GM21367 (cell line): ENCODE results near the gene LRRD1.
"Not testable (repeated sequence)": the region's sequence is repeated elsewhere in the genome, so short reads cannot be mapped to it uniquely, and the experiment has no call there.

Experiments
- ATAC-seq: cut with Tn5 transposase; IDR thresholded peaks from one replicate; pipeline ENCODE4 v1.9.1; 2021; ENCODE audit not compliant: unreplicated experiment

Gene LRRD1

DNA sequence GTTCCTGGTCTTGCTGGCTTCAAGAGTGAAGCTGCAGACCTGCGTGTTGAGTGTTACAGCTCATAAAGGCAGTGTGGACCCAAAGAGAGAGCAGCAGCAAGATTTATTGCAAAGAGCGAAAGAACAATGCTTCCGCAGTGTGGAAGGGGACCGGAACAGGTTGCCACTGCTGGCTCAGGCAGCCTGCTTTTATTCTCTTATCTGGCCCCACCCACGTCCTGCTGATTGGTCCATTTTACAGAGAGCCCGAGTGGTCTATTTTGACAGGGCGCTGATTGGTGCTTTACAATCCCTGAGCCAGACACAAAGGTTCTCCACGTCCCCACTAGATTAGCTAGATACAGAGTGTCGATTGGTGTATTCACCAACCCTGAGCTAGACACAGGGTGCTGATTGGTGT is 36.2 kb downstream of the LRRD1 start:
- ATAC-seq: not testable (repeated sequence)

GRCh38 chr7:92141161-92141560 is 37.8 kb downstream of the LRRD1 start:
- ATAC-seq: no peak

DNA sequence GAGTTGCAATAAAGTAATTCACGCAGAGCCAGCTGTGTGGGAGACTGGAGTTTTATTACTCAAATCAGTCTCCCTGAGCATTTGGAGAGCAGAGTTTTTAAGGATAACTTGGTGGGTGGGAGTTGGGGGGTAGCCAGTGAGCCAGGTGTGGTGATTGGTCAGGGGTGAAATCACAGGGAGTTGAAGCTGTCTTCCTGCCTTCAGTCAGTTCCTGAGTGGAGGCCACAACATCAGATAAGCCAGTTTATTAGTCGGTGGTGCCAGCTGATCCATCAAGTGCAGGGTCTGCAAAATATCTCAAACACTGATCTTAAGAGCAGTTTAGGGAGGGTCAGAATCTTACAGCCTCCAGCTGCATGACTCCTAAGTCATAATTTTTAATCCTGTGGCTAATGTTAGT is 41.4 kb downstream of the LRRD1 start:
- ATAC-seq: no peak

GRCh38 chr7:92135052-92135889 is 43.7 kb downstream of the LRRD1 start:
- peak; percentile 2 for ATAC-seq

GRCh38 chr7:92134271-92135051 is 44.5 kb downstream of the LRRD1 start, which contains the start of gene CYP51A1:
CYP51A1 (minus strand) TSS chr7:92134477; CDS start chr7:92134364, 113 bp downstream.
- peak; percentile 84 for ATAC-seq

- ATAC-seq: peak; percentile 29
Measured at GRCh38 chr7:92133737-92134270, 45.1 kb downstream of the LRRD1 start.

DNA sequence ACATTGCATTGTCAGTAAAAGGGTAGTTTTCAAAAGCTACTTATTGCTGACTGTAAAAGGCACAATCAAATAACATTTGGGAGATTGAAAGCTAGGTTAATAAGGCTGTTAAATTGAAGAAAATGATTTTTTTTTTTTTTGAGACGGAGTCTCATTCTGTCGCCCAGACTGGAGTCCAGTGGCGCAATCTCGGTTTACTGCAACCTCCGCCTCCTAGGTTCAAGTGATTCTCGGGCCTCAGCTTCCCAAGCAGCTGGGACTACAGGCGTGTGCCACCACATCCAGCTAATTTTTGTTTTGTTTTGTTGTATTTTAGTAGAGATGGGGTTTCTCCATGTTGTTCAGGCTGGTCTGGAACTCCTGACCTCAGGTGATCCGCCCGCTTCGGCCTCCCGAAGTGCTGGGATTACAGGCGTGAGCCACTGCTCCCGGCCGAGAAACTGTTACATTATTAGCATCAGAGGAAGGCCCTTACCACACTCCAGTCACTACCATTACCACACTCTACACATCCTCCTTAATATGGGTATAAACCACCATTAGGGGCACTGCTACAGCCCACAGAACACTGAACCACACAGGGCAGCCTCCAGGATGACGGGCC is 45.7 kb downstream of the LRRD1 start:
- peak; percentile 23 for ATAC-seq

GRCh38 chr7:92131764-92132330 is 47.1 kb downstream of the LRRD1 start:
- no peak for ATAC-seq

GRCh38 chr7:92131093-92131492 is 47.8 kb downstream of the LRRD1 start:
- ATAC-seq: no peak

- no peak for ATAC-seq
Measured at GRCh38 chr7:92121681-92122080, 57.3 kb downstream of the LRRD1 start.

DNA sequence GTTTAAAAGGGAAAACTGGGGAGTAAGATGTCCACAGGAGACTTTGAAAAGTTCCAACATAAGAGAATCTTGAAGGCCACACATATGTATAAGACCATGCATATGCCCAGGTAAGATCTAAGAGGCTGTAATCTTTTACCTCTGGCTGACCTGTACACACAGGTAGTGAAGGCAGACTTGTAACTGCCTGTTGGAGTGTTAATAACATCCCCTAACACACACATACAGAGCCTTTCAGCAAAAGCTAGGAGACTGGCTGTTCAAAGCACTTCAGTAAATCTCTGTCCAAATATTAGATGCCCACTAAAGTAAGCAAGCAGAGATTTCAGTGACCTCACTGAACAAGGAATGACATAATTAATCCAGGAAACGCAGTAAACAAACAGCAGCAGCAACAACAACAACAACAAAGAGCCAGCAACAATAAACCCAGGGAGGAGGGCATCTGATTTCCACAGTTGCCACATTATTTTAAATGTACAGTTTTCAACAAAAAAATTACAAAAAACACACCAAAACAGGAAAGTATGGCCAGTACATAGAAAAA is 59.7 kb downstream of the LRRD1 start:
- ATAC-seq: no peak

DNA sequence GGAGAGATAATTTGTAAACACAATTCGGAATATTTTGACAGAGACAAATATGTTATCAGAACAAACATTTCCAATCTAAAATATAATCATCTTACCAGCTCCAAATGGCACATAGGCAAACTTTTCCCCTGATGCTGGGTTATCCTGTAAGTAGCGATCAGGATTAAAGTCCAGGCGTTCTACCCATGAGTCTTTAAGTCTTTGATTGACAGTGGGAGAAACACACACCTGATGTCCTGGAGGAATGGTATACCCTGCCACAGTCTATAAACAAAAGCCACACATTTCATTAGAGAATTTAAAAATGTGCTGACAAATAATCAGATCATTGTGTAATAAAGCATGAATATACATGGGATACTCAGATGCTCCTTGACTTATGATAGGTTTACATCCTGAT is 62.0 kb downstream of the LRRD1 start:
- ATAC-seq: no peak

- no peak for ATAC-seq
Measured at GRCh38 chr7:92115821-92116220, 63.1 kb downstream of the LRRD1 start.

DNA sequence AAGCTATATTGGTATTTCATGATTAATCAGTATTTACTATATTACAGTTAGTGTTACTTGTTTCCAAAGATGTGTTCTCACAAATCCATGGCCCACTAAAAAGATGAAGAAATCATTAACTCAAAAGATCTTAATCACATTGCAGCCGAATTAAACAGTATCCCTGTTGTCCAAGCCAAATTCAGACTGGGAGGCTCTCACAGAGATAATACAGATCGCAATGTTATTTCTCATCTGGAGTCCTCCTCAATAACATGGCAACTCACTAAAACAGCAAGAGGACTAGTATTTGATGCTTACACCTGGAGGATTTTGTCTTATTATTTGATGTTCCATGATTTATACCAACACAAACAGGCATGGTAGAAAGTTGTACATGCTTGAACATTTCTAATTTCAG is 68.1 kb downstream of the LRRD1 start:
- ATAC-seq: no peak

- no peak for ATAC-seq
Measured at GRCh38 chr7:92108821-92109220, 70.1 kb downstream of the LRRD1 start.

DNA sequence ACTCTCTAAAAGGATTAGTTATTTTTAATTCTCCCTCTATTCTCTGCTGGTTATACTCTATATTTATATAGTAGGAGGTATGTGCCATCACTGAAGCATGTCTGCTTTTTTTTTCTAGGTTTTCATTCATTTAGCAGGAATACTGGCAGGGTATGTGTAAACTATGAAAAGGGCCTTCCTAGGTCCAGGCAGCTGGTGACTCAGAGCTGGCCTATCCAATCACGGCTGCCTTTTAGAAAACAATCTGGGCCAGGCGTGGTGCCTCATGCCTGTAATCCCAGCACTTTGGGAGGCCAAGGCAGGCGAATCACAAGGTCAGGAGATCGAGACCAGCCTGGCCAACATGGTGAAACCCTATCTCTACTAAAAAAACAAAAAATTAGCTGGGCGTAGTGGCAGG is 76.1 kb downstream of the LRRD1 start:
- ATAC-seq: not testable (repeated sequence)

GRCh38 chr7:92100534-92100933 is 78.4 kb downstream of the LRRD1 start:
- no peak for ATAC-seq

DNA sequence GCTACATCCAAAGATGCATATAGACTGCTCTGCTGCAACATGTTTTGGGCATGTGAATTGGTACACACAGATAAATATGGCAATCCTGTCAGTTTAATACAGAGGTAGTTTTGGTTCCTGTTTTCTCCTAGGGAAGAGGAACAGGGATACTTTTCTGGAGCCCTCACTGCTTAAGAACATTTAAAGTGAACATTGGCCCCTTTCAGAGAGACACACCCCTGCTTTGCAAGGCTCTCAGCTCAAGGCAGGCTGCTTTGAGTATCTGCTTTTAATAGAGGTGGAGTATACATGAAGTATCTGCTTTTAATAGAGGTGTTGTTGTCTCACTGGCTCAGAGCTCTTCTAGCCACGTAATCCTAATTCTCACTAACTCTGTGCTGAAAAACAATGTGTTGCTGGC is 83.6 kb downstream of the LRRD1 start:
- ATAC-seq: no peak
